A204.1 (cell line): ENCODE measurements around the gene METTL5.

Source experiments
- FAIRE-seq: peaks from 2 replicates; lab custom pipeline; 2012; peaks lifted over from hg19 to GRCh38; lab: Jason Lieb, UNC

The METTL5 gene

GRCh38 chr2:169781249-169782013 is 43.3 kb downstream of the METTL5 start:
- no peak for FAIRE-seq

- FAIRE-seq, result no peak
Measured at GRCh38 chr2:169778446-169778845, 46.3 kb downstream of the METTL5 start.

- no peak for FAIRE-seq
Measured at GRCh38 chr2:169776252-169776761, 48.4 kb downstream of the METTL5 start.

- FAIRE-seq, result no peak
Measured at GRCh38 chr2:169775765-169776164, 48.9 kb downstream of the METTL5 start.

GRCh38 chr2:169775354-169775753 is 49.4 kb downstream of the METTL5 start:
- FAIRE-seq, result no peak

- no peak for FAIRE-seq
Measured at GRCh38 chr2:169772651-169773050, 52.1 kb downstream of the METTL5 start.

GRCh38 chr2:169771612-169772011 is 53.1 kb downstream of the METTL5 start:
- FAIRE-seq, result no peak

- no peak for FAIRE-seq
Measured at GRCh38 chr2:169771021-169771420, 53.7 kb downstream of the METTL5 start.

- no peak for FAIRE-seq
Measured at GRCh38 chr2:169768262-169768995, 56.3 kb downstream of the METTL5 start.

- peak; percentile 19 for FAIRE-seq
Measured at GRCh38 chr2:169767243-169767888, 57.3 kb downstream of the METTL5 start.

GRCh38 chr2:169765523-169765922 is 59.2 kb downstream of the METTL5 start:
- FAIRE-seq, result no peak

- no peak for FAIRE-seq
Measured at GRCh38 chr2:169761970-169762292, 62.8 kb downstream of the METTL5 start.
